HFFc6 (cell line): ENCODE measurements around the gene GPR149. TPM values are rescaled to one million over a fixed set of nuclear protein-coding genes. Genes with fewer than 3 reads are reported as not detected.
"Not testable (repeated sequence)": the region's sequence is repeated elsewhere in the genome, so short reads cannot be mapped to it uniquely, and the experiment has no call there.

Experiments
- DNase-seq: peaks from one replicate; pipeline ENCODE4 v3.0.0-alpha.2; 2018
- H3K27ac Mint-ChIP-seq: 2 replicates; pipeline ENCODE4 v1.8.0; 2020; ENCODE audit warnings: mild to moderate bottlenecking, mixed read lengths
- H3K27me3 Mint-ChIP-seq: 2 replicates; pipeline ENCODE4 v1.8.0; 2021; ENCODE audit warnings: mild to moderate bottlenecking, moderate library complexity, mixed read lengths; ENCODE audit not compliant: insufficient read depth
- H3K36me3 Mint-ChIP-seq: 2 replicates; pipeline ENCODE4 v1.8.0; 2021; ENCODE audit warnings: low read depth, mixed read lengths
- H3K4me1 Mint-ChIP-seq: 2 replicates; pipeline ENCODE4 v1.8.0; 2020; ENCODE audit warnings: low read depth, mixed read lengths
- H3K4me3 Mint-ChIP-seq: 2 replicates; pipeline ENCODE4 v1.8.0; 2020; ENCODE audit warnings: mild to moderate bottlenecking, moderate library complexity, mixed read lengths
- H3K9me3 Mint-ChIP-seq: 2 replicates; pipeline ENCODE4 v1.8.0; 2020; ENCODE audit warnings: mild to moderate bottlenecking, mixed read lengths
- CTCF ChIP-seq: fragments of 200-600 bp; sonication (generic); IDR thresholded peaks from 2 replicates; pipeline ENCODE4 v1.5.0; 2021; ENCODE audit warnings: antibody characterized with exemption, mild to moderate bottlenecking
- long read RNA-seq: library from polyadenylated mRNA; unstranded; transcript quantifications from one replicate; pipeline ENCODE4 v2.0.0, GENCODE V29; 2019
- total RNA-seq, 6 experiments: library from RNA; stranded (reverse); fragmentation: NEBNext Ultra II Directional; extraction: Animal tissue kit (Norgen Biotek cat#: 25700); gene quantifications; 2 replicates in 1 of 6; 3 replicates in 5 of 6; pipeline ENCODE4 v1.2.3, GENCODE V29; 2021

Gene GPR149
- not detected for total RNA-seq
- long read RNA-seq = 0 reads

GRCh38 chr3:154430014-154430413 lies at the start of gene GPR149:
Gene GPR149, minus strand, starts transcription at chr3:154430190. Its CDS starts 575 bp downstream, at chr3:154429615.
- Mint-ChIP-seq H3K9me3 (peaks cover 11% of the 10 kb centered on the region), H3K4me1 (no peaks in the 10 kb centered on the region), H3K27ac (no peak within 1 kb of the TSS), H3K27me3 (no peaks in the 10 kb centered on the region; the same call in 1 of the 2 replicates), H3K36me3 (no peaks in the 10 kb centered on the region), H3K4me3 (no peak within 1 kb of the TSS)
- DNase-seq = no peak
- no peak for TF ChIP-seq CTCF

GRCh38 chr3:154473769-154474168 lies 43.8 kb upstream of the GPR149 start:
- H3K36me3 Mint-ChIP-seq = no peaks in the 10 kb centered on the region
- H3K4me3 Mint-ChIP-seq = no peak overlapping the region
- no peaks in the 10 kb centered on the region for H3K4me1 Mint-ChIP-seq

GRCh38 chr3:154469585-154469984 lies 39.6 kb upstream of the GPR149 start:
- no peak for DNase-seq
- Mint-ChIP-seq H3K27me3 (no peaks in the 10 kb centered on the region), H3K4me3 (no peak overlapping the region), H3K36me3 (no peaks in the 10 kb centered on the region), H3K4me1 (no peaks in the 10 kb centered on the region), H3K27ac (no peak overlapping the region), H3K9me3 (peaks cover 33% of the 10 kb centered on the region)
- TF ChIP-seq CTCF = no peak

More at GRCh38 chr3:154473769-154474168, 43.8 kb upstream of the GPR149 start:
- Mint-ChIP-seq H3K9me3 (peaks cover 32% of the 10 kb centered on the region), H3K27me3 (no peaks in the 10 kb centered on the region), H3K27ac (no peak overlapping the region)
- no peak for TF ChIP-seq CTCF
- DNase-seq = no peak

GRCh38 chr3:154464440-154465190 lies 34.6 kb upstream of the GPR149 start:
- Mint-ChIP-seq H3K4me1 (no peaks in the 10 kb centered on the region), H3K27me3 (no peaks in the 10 kb centered on the region)

GRCh38 chr3:154458560-154458959 lies 28.6 kb upstream of the GPR149 start:
- Mint-ChIP-seq H3K4me3 (no peak overlapping the region), H3K4me1 (no peaks in the 10 kb centered on the region), H3K27ac (no peak overlapping the region), H3K36me3 (0 out of 2 replicates have a peak, but pooled peaks cover 6% of the 10 kb centered on the region), H3K27me3 (no peaks in the 10 kb centered on the region), H3K9me3 (peaks cover 36% of the 10 kb centered on the region)
- no peak for TF ChIP-seq CTCF
- no peak for DNase-seq

More at GRCh38 chr3:154464440-154465190, 34.6 kb upstream of the GPR149 start:
- Mint-ChIP-seq H3K4me3 (no peak overlapping the region), H3K36me3 (no peaks in the 10 kb centered on the region), H3K9me3 (peaks cover 38% of the 10 kb centered on the region), H3K27ac (no peak overlapping the region)
- DNase-seq = no peak
- no peak for TF ChIP-seq CTCF

GRCh38 chr3:154439081-154439480 lies 9.1 kb upstream of the GPR149 start:
- H3K36me3 Mint-ChIP-seq, H3K27ac Mint-ChIP-seq, H3K27me3 Mint-ChIP-seq, DNase-seq, H3K4me1 Mint-ChIP-seq, H3K4me3 Mint-ChIP-seq: not testable (repeated sequence)
- peaks cover 32% of the 10 kb centered on the region for H3K9me3 Mint-ChIP-seq
